ENCODE measurements around the gene MROH2B. TPM values are rescaled to one million over a fixed set of nuclear protein-coding genes. Genes with fewer than 3 reads are reported as not detected.

MROH2B gene
- total RNA-seq, 6 donors from 2014 or later = not detected

GRCh38 chr5:40960037-40960436, 111.1 kb downstream of the MROH2B start:
- ATAC-seq (ENCODE audit: low FRiP score in 2 of 2) (no peak), DNase-seq (no peak)
- Histone ChIP-seq H3K27ac (no peak overlapping the region), H3K27me3 (no peaks in the 10 kb centered on the region), H3K4me3 (no peak overlapping the region), H3K4me1 (no peaks in the 10 kb centered on the region), H3K9me3 (peaks cover 0 to 8% (median 1%) of the 10 kb centered on the region in 4 donors), H3K36me3 (peaks cover 0 to 16% (median 0%) of the 10 kb centered on the region in 4 donors)
- no peak for TF ChIP-seq POLR2A (IDR thresholded peaks at IDR 0.05)
- TF ChIP-seq POLR2AphosphoS5 (IDR thresholded peaks at IDR 0.05) = no peak
- no peak for TF ChIP-seq CTCF (IDR thresholded peaks at IDR 0.05)
- no peak for TF ChIP-seq EP300 (IDR thresholded peaks at IDR 0.05)
- WGBS, 2 donors = 98 to 100% methylated on average over 1 of the region's 1 CpG

- Histone ChIP-seq H3K27me3 (no peaks in the 10 kb centered on the region), H3K4me1 (no peaks in the 10 kb centered on the region), H3K4me3 (no peak overlapping the region), H3K27ac (no peak overlapping the region), H3K36me3 (peaks cover 0 to 16% (median 0%) of the 10 kb centered on the region in 4 donors), H3K9me3 (peaks cover 0 to 8% (median 1%) of the 10 kb centered on the region in 4 donors)
- ATAC-seq (ENCODE audit: low FRiP score in 2 of 2) (no peak), DNase-seq (no peak)
- no peak for TF ChIP-seq EP300 (IDR thresholded peaks at IDR 0.05)
- no peak for TF ChIP-seq CTCF (IDR thresholded peaks at IDR 0.05)
- WGBS, 2 donors = 91 to 93% methylated on average over 5 of the region's 5 CpGs
Measured at GRCh38 chr5:40958811-40959210, 112.3 kb downstream of the MROH2B start.

GRCh38 chr5:40957048-40957447, 114.1 kb downstream of the MROH2B start:
- no peak for ATAC-seq (ENCODE audit: low FRiP score in 2 of 2)
- Histone ChIP-seq H3K36me3 (peaks cover 0 to 16% (median 0%) of the 10 kb centered on the region in 4 donors), H3K27me3 (no peaks in the 10 kb centered on the region), H3K27ac (no peak overlapping the region), H3K4me3 (no peak overlapping the region), H3K9me3 (peaks cover 0 to 8% (median 1%) of the 10 kb centered on the region in 4 donors), H3K4me1 (no peaks in the 10 kb centered on the region)
- DNase-seq = no peak
- TF ChIP-seq EP300 (IDR thresholded peaks at IDR 0.05) (no peak), CTCF (IDR thresholded peaks at IDR 0.05) (no peak), POLR2AphosphoS5 (IDR thresholded peaks at IDR 0.05) (no peak), POLR2A (IDR thresholded peaks at IDR 0.05) (no peak)
- WGBS, 2 donors = 96 to 97% methylated on average over 3 of the region's 3 CpGs

- WGBS, 2 donors = 65 to 76% methylated on average over 5 of the region's 5 CpGs
- Histone ChIP-seq H3K9me3 (peaks cover 0 to 8% (median 1%) of the 10 kb centered on the region in 4 donors), H3K36me3 (peaks cover 0 to 16% (median 0%) of the 10 kb centered on the region in 4 donors), H3K27me3 (no peaks in the 10 kb centered on the region), H3K4me1 (no peaks in the 10 kb centered on the region), H3K4me3 (no peak overlapping the region), H3K27ac (no peak overlapping the region)
- no peak for TF ChIP-seq EP300 (IDR thresholded peaks at IDR 0.05)
- no peak for TF ChIP-seq POLR2A (IDR thresholded peaks at IDR 0.05)
- TF ChIP-seq CTCF (IDR thresholded peaks at IDR 0.05) = no peak
- TF ChIP-seq POLR2AphosphoS5 (IDR thresholded peaks at IDR 0.05) = no peak
- DNase-seq (no peak), ATAC-seq (ENCODE audit: low FRiP score in 2 of 2) (no peak)
Measured at GRCh38 chr5:40955313-40955712, 115.8 kb downstream of the MROH2B start.

Small RNA genes lying within 50 kb of the gene (small RNA-seq; reads per million reads assigned to genes)
- gene AC114967.1 = 0 reads per million in 4 donors

Other genes starting within 250 kb of the MROH2B start
- 100 to 1,000 TPM; 115 to 977 (median 185) TPM for gene RPL37, start 236.1 kb downstream of the MROH2B start, total RNA-seq
- gene CARD6, start 230.0 kb downstream of the MROH2B start, total RNA-seq = 10 to 100 TPM; 14.7 to 23.9 (median 18.9) TPM
- 100 to 1,000 TPM; 117 to 741 (median 203) TPM for gene C7, start 161.8 kb downstream of the MROH2B start, total RNA-seq
- 10 to 100 TPM in 3 of 6 donors, 1 to 10 TPM in 2, under 1 TPM in 1; 0.89 to 35.6 (median 11.1) TPM for gene C6, start 142.2 kb upstream of the MROH2B start, total RNA-seq

Data from upper lobe of left lung (tissue), 6 donors.